ENCODE measurements around the gene PLD5.

The PLD5 gene

GRCh38 chr1:242524571-242525359 lies at the start of gene PLD5:
PLD5 (minus strand) TSS chr1:242524697.
- DNase-seq (ENCODE audit: low read depth in 2 of 2): no peak

GRCh38 chr1:242569867-242570266 lies 45.4 kb upstream of the PLD5 start:
- DNase-seq (ENCODE audit: low read depth in 2 of 2): no peak

- no peak for DNase-seq (ENCODE audit: low read depth in 2 of 2)
Measured at GRCh38 chr1:242568666-242569065, 44.2 kb upstream of the PLD5 start.

- DNase-seq (ENCODE audit: low read depth in 2 of 2): no peak
Measured at GRCh38 chr1:242567596-242567995, 43.1 kb upstream of the PLD5 start.

GRCh38 chr1:242556759-242557158 lies 32.3 kb upstream of the PLD5 start:
- DNase-seq (ENCODE audit: low read depth in 2 of 2): no peak

- no peak for DNase-seq (ENCODE audit: low read depth in 2 of 2)
Measured at GRCh38 chr1:242556276-242556675, 31.8 kb upstream of the PLD5 start.

- DNase-seq (ENCODE audit: low read depth in 2 of 2): no peak
Measured at GRCh38 chr1:242554577-242554976, 30.1 kb upstream of the PLD5 start.

- DNase-seq (ENCODE audit: low read depth in 2 of 2): no peak
Measured at GRCh38 chr1:242546849-242547729, 22.6 kb upstream of the PLD5 start.

- no peak for DNase-seq (ENCODE audit: low read depth in 2 of 2)
Measured at GRCh38 chr1:242546441-242546840, 21.9 kb upstream of the PLD5 start.

- no peak for DNase-seq (ENCODE audit: low read depth in 2 of 2)
Measured at GRCh38 chr1:242544071-242544470, 19.6 kb upstream of the PLD5 start.

- DNase-seq (ENCODE audit: low read depth in 2 of 2): no peak
Measured at GRCh38 chr1:242542271-242542670, 17.8 kb upstream of the PLD5 start.

- DNase-seq (ENCODE audit: low read depth in 2 of 2): no peak
Measured at GRCh38 chr1:242535986-242536385, 11.5 kb upstream of the PLD5 start.

- DNase-seq (ENCODE audit: low read depth in 2 of 2): no peak
Measured at GRCh38 chr1:242534753-242535152, 10.3 kb upstream of the PLD5 start.

GRCh38 chr1:242530761-242531160 lies 6.3 kb upstream of the PLD5 start:
- no peak for DNase-seq (ENCODE audit: low read depth in 2 of 2)

GRCh38 chr1:242525769-242526168 lies 1.3 kb upstream of the PLD5 start:
- no peak for DNase-seq (ENCODE audit: low read depth in 2 of 2)

GRCh38 chr1:242525360-242525722 lies 844 bp upstream of the PLD5 start:
- no peak for DNase-seq (ENCODE audit: low read depth in 2 of 2)

GRCh38 chr1:242523719-242524570 lies 552 bp downstream of the PLD5 start:
- DNase-seq (ENCODE audit: low read depth in 2 of 2): no peak

GRCh38 chr1:242522996-242523718 lies 1.3 kb downstream of the PLD5 start:
- DNase-seq (ENCODE audit: low read depth in 2 of 2): no peak

GRCh38 chr1:242522304-242522945 lies 2.1 kb downstream of the PLD5 start:
- DNase-seq (ENCODE audit: low read depth in 2 of 2): no peak

GRCh38 chr1:242515555-242515954 lies 8.9 kb downstream of the PLD5 start:
- no peak for DNase-seq (ENCODE audit: low read depth in 2 of 2)

- DNase-seq (ENCODE audit: low read depth in 2 of 2): no peak
Measured at GRCh38 chr1:242506724-242507123, 17.8 kb downstream of the PLD5 start.

All from fibroblast of skin of left biceps (primary cell).